Activated CD4-positive, alpha-beta T cell treated with anti-CD3 and anti-CD28 coated beads for 36 hours (primary cell): ENCODE results near the gene ALKBH1. TPM values are rescaled to one million over a fixed set of nuclear protein-coding genes. Genes with fewer than 3 reads are reported as not detected.
"Not testable (repeated sequence)": the region's sequence is repeated elsewhere in the genome, so short reads cannot be mapped to it uniquely, and the experiment has no call there.

Source experiments
- ATAC-seq: fragments of 200-7000 bp; cut with Tn5 transposase; one replicate; pipeline ENCODE4 v1.10.0; 2021; ENCODE audit warnings: mild to moderate bottlenecking, moderate library complexity
- CTCF ChIA-PET: fragments of 350-600 bp; sonication (Branson Sonifier 250); formaldehyde crosslinking; loops from one replicate; lab custom pipeline; 2021; ENCODE audit warnings: antibody characterized with exemption; lab: Charles Lee
- POLR2A ChIA-PET: fragments of 350-600 bp; sonication (Branson Sonifier 250); formaldehyde crosslinking; loops from one replicate; lab custom pipeline; 2021; ENCODE audit warnings: antibody characterized with exemption, inconsistent platforms; lab: Charles Lee
- DNase-seq: peaks from one replicate; pipeline ENCODE4 v3.0.0-alpha.2; 2020
- H3K27ac Mint-ChIP-seq: one replicate; pipeline ENCODE4 v1.8.0; 2021; ENCODE audit warnings: mixed read lengths
- H3K27me3 Mint-ChIP-seq: one replicate; pipeline ENCODE4 v1.8.0; 2021; ENCODE audit warnings: mixed read lengths
- H3K36me3 Mint-ChIP-seq: one replicate; pipeline ENCODE4 v1.8.0; 2021; ENCODE audit warnings: low read depth, mixed read lengths
- H3K4me1 Mint-ChIP-seq: one replicate; pipeline ENCODE4 v1.8.0; 2021; ENCODE audit warnings: mixed read lengths
- H3K4me3 Mint-ChIP-seq: one replicate; pipeline ENCODE4 v1.8.0; 2021; ENCODE audit warnings: mild to moderate bottlenecking, moderate library complexity, mixed read lengths
- H3K9me3 Mint-ChIP-seq: one replicate; pipeline ENCODE4 v1.8.0; 2021; ENCODE audit warnings: low read depth, mixed read lengths
- intact Hi-C, 2 experiments: fragments of 100-400 bp; cut with DNase I in 1 of 2; cut with micrococcal nuclease in 1 of 2; formaldehyde crosslinking; loops; one replicate each; pipeline versions ENCODE4 v1.14.2 to v1.15.1; 2022 to 2024; cut with DNase I, micrococcal nuclease
- total RNA-seq, 2 experiments: library from RNA; stranded (reverse); gene quantifications; one replicate each; pipeline ENCODE4 v1.2.3, GENCODE V29; 2021

The ALKBH1 gene
- total RNA-seq, 2 experiments from 2014 or later, result 16.3 to 16.8 TPM

- H3K4me1 Mint-ChIP-seq, result peaks cover 16% of the 10 kb centered on the region
- intact Hi-C loops, result no loop called here
- H3K27me3 Mint-ChIP-seq, result no peaks in the 10 kb centered on the region
- ChIA-PET POLR2A (no interaction called here), CTCF (interaction anchor here (1.2 kb wide), 1 partner anchor 10 kb away, joined by 3 read pairs; no protein-coding TSS in a partner anchor)
- DNase-seq (no peak), ATAC-seq (no peak)
- H3K27ac Mint-ChIP-seq, result no peak overlapping the region
- no peaks in the 10 kb centered on the region for H3K9me3 Mint-ChIP-seq
- no peak overlapping the region for H3K4me3 Mint-ChIP-seq
- no peaks in the 10 kb centered on the region for H3K36me3 Mint-ChIP-seq
Observed at GRCh38 chr14:77645520-77646230, 62.1 kb downstream of the ALKBH1 start.

GRCh38 chr14:77642407-77642806 is 65.4 kb downstream of the ALKBH1 start:
- intact Hi-C loops, result loop anchor here in 1 of 2 experiments (1.0 to 2.0 kb wide), 3 partner anchors 26 to 184 kb away; partner anchors contain the start of genes AHSA1, ALKBH1, SLIRP and SPTLC2
- CTCF ChIA-PET, result interaction anchor here (1.2 kb wide), 1 partner anchor 10 kb away, joined by 3 read pairs; no protein-coding TSS in a partner anchor
- ATAC-seq (no peak), DNase-seq (no peak)
- Mint-ChIP-seq H3K9me3 (no peaks in the 10 kb centered on the region), H3K27ac (peak overlapping the region; percentile 93), H3K27me3 (no peaks in the 10 kb centered on the region), H3K36me3 (no peaks in the 10 kb centered on the region), H3K4me3 (peak overlapping the region; percentile 72), H3K4me1 (peaks cover 16% of the 10 kb centered on the region)
- POLR2A ChIA-PET, result interaction anchor here (0.7 kb wide), 1 partner anchor 156 kb away, joined by 3 read pairs; no protein-coding TSS in a partner anchor

- Mint-ChIP-seq H3K36me3 (no peaks in the 10 kb centered on the region), H3K27me3 (no peaks in the 10 kb centered on the region), H3K9me3 (no peaks in the 10 kb centered on the region), H3K4me1 (peaks cover 16% of the 10 kb centered on the region), H3K27ac (peak overlapping the region; percentile 93), H3K4me3 (peak overlapping the region; percentile 72)
- ATAC-seq (peak; percentile 94), DNase-seq (peak; percentile 87)
- intact Hi-C loops, result loop anchor here in 1 of 2 experiments (1.0 to 2.0 kb wide), 3 partner anchors 25 to 183 kb away; partner anchors contain the start of genes AHSA1, ALKBH1, SLIRP and SPTLC2
- POLR2A ChIA-PET, result interaction anchor here (0.7 kb wide), 1 partner anchor 156 kb away, joined by 3 read pairs; no protein-coding TSS in a partner anchor
- CTCF ChIA-PET, result interaction anchor here (0.7 to 1.2 kb wide), 2 partner anchors 10 to 183 kb away, joined by 3 read pairs; no protein-coding TSS in a partner anchor
Observed at GRCh38 chr14:77641534-77642341, 66.1 kb downstream of the ALKBH1 start.

- ATAC-seq, result no peak
Observed at GRCh38 chr14:77640756-77641533, 66.9 kb downstream of the ALKBH1 start.

GRCh38 chr14:77638771-77639171 is 69.1 kb downstream of the ALKBH1 start:
- ChIA-PET POLR2A (interaction anchor here (0.6 kb wide), 1 partner anchor 264 kb away, joined by 3 read pairs; no protein-coding TSS in a partner anchor), CTCF (interaction anchor here (1.3 kb wide), 1 partner anchor 180 kb away, joined by 3 read pairs; no protein-coding TSS in a partner anchor)
- no peaks in the 10 kb centered on the region for H3K27me3 Mint-ChIP-seq
- H3K36me3 Mint-ChIP-seq, result no peaks in the 10 kb centered on the region
- no peak for DNase-seq
- intact Hi-C loops, result no loop called here
- ATAC-seq, result no peak
- no peak overlapping the region for H3K4me3 Mint-ChIP-seq
- H3K27ac Mint-ChIP-seq, result no peak overlapping the region
- H3K4me1 Mint-ChIP-seq, result peaks cover 16% of the 10 kb centered on the region
- H3K9me3 Mint-ChIP-seq, result no peaks in the 10 kb centered on the region

More at GRCh38 chr14:77640756-77641533, 66.9 kb downstream of the ALKBH1 start:
- Mint-ChIP-seq H3K27ac (peak overlapping the region; percentile 93), H3K27me3 (no peaks in the 10 kb centered on the region), H3K4me1 (peaks cover 16% of the 10 kb centered on the region), H3K9me3 (no peaks in the 10 kb centered on the region), H3K36me3 (no peaks in the 10 kb centered on the region), H3K4me3 (peak overlapping the region; percentile 72)
- intact Hi-C loops, result no loop called here
- CTCF ChIA-PET, result interaction anchor here (0.5 kb wide), 1 partner anchor 87 kb away, joined by 3 read pairs; no protein-coding TSS in a partner anchor
- POLR2A ChIA-PET, result no interaction called here
- DNase-seq, result no peak

- not testable (repeated sequence) for H3K4me3 Mint-ChIP-seq
Observed at GRCh38 chr14:77635869-77636268, 72.0 kb downstream of the ALKBH1 start.

GRCh38 chr14:77635466-77635865 is 72.4 kb downstream of the ALKBH1 start:
- H3K27me3 Mint-ChIP-seq, CTCF ChIA-PET, H3K36me3 Mint-ChIP-seq, H3K4me1 Mint-ChIP-seq, ATAC-seq, DNase-seq, intact Hi-C loops, H3K9me3 Mint-ChIP-seq, POLR2A ChIA-PET, H3K4me3 Mint-ChIP-seq, H3K27ac Mint-ChIP-seq: not testable (repeated sequence)

More at GRCh38 chr14:77635869-77636268, 72.0 kb downstream of the ALKBH1 start:
- H3K4me1 Mint-ChIP-seq, POLR2A ChIA-PET, ATAC-seq, H3K27ac Mint-ChIP-seq, intact Hi-C loops, H3K9me3 Mint-ChIP-seq, DNase-seq, CTCF ChIA-PET, H3K27me3 Mint-ChIP-seq, H3K36me3 Mint-ChIP-seq: not testable (repeated sequence)

- Mint-ChIP-seq H3K27me3 (no peaks in the 10 kb centered on the region), H3K4me1 (peaks cover 3% of the 10 kb centered on the region), H3K36me3 (no peaks in the 10 kb centered on the region), H3K4me3 (no peak overlapping the region), H3K9me3 (peaks cover 9% of the 10 kb centered on the region), H3K27ac (no peak overlapping the region)
- DNase-seq (no peak), ATAC-seq (no peak)
- intact Hi-C loops, result no loop called here
- POLR2A ChIA-PET, result no interaction called here
- CTCF ChIA-PET, result interaction anchor here (0.5 to 0.6 kb wide), 2 partner anchors 11 to 513 kb away, joined by 3 to 4 read pairs; no protein-coding TSS in a partner anchor
Observed at GRCh38 chr14:77630111-77630510, 77.7 kb downstream of the ALKBH1 start.

- ChIA-PET POLR2A (no interaction called here), CTCF (no interaction called here)
- no peak overlapping the region for H3K4me3 Mint-ChIP-seq
- no peak for DNase-seq
- H3K27me3 Mint-ChIP-seq, result no peaks in the 10 kb centered on the region
- H3K9me3 Mint-ChIP-seq, result peaks cover 9% of the 10 kb centered on the region
- H3K4me1 Mint-ChIP-seq, result peaks cover 4% of the 10 kb centered on the region
- no peaks in the 10 kb centered on the region for H3K36me3 Mint-ChIP-seq
- intact Hi-C loops, result no loop called here
- no peak overlapping the region for H3K27ac Mint-ChIP-seq
- ATAC-seq, result no peak
Observed at GRCh38 chr14:77625360-77625759, 82.5 kb downstream of the ALKBH1 start.

- H3K27ac Mint-ChIP-seq, result no peak overlapping the region
- CTCF ChIA-PET, result interaction anchor here (0.5 to 0.7 kb wide), 3 partner anchors 159 to 317 kb away, joined by 3 to 7 read pairs (median 3); no protein-coding TSS in a partner anchor
- POLR2A ChIA-PET, result no interaction called here
Observed at GRCh38 chr14:77623201-77623600, 84.6 kb downstream of the ALKBH1 start.

More at GRCh38 chr14:77623201-77623600, 84.6 kb downstream of the ALKBH1 start:
- DNase-seq (no peak), ATAC-seq (no peak)
- H3K9me3 Mint-ChIP-seq, result no peaks in the 10 kb centered on the region
- intact Hi-C loops, result no loop called here
- no peaks in the 10 kb centered on the region for H3K27me3 Mint-ChIP-seq
- H3K4me3 Mint-ChIP-seq, result no peak overlapping the region
- no peaks in the 10 kb centered on the region for H3K36me3 Mint-ChIP-seq
- H3K4me1 Mint-ChIP-seq, result peaks cover 4% of the 10 kb centered on the region
